Right renal pelvis (tissue), 4 donors: ENCODE data around the gene SRGAP2. TPM values are rescaled to one million over a fixed set of nuclear protein-coding genes. Genes with fewer than 3 reads are reported as not detected.
"Not testable (repeated sequence)": the region's sequence is repeated elsewhere in the genome, so short reads cannot be mapped to it uniquely, and the experiment has no call there.

Source experiments
- DNase-seq, 4 donors: peaks; one replicate each; pipeline ENCODE4 v3.0.0-alpha.2; 2013; ENCODE audit warnings: low read depth in 4 of 4, low spot score in 3 of 4, missing footprints in 1 of 4
- polyA plus RNA-seq, 4 donors: library from polyadenylated mRNA; unstranded; fragments of 120-200 nt; gene quantifications; one replicate each; pipeline ENCODE4 v1.2.1, GENCODE V29; 2013; ENCODE audit not compliant: insufficient read length in 4 of 4

The SRGAP2 gene
- polyA plus RNA-seq = 10 to 100 TPM; 57.3 to 76.7 (median 61.2) TPM

DNA sequence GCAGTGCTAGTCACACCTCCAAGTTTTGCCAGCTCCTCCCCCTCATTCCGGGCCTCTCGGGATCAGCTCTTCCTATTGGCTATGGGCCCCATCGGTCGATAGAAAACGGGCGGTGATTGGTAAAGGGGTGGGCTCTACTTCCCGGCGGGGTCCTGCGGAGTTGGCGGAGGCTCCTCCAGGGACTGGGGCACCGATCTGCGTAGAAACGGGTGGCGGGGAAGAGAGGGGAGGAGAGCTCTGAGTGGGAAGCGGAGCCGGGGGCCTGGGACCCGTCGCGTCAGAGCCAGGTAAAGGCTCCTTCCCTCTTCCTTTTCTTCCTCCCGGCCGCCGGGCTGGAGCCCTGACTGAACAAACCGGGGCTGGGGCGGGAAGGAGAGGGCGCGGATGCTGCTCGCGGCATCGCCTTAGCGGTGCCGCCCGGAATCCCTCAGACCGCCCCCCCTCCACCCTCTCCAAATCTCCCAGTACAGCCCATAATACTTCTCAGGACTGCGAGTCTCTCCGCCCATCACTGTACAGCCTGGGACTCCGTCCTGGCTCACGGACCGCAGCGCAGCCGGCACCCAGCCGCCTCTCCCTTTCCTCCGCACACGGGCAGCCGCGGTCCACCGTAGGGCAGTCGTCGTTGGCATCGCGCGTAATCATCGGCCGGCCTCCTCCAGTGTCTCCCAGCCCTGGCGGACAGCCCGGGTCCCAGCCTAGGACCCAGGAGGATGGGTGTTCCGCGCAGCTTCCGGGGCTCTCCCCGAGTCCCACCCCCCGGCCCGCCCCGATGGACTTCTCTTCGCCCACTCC lies at the start of gene SRGAP2:
TSS of gene SRGAP2 (plus strand) at position 178 of the 795 bp plus-strand sequence. CDS start 2,430 bp downstream, outside the sequence.
- DNase-seq = peak in 2 of 4 donors; percentile 27 to 28

DNA sequence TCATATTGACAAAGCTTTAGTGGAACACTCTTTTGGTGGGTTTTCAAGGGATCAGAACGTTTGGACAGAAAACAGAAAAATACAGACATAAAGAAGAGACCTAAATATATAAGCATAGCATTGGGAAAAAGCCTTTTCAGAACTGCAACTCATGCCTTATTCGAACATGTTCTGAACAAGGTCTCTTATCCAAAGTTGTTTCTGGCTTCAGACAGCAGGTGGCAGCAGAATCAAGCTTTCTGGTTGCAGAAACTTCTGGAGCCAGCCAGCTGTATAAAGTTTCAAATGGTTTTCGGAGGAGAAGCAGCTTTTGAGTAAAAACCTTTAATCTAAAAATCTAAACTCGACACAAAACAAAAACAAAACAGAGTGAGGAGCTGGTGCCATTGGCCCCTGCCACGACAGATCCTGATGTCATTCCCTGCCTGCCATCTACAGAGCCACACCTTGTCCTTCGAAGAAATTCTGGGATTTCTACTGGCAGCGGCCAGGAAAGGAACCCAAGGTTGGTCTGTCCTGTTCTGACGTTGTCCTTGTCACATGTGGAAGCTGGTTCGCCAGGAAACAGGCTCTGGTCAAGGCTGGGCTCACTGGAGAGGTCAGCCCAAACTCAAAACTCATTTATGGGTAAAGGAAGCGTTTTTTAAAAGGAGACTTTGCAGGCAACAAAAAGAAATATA lies 35.9 kb upstream of the SRGAP2 start:
- not testable (repeated sequence) for DNase-seq

DNA sequence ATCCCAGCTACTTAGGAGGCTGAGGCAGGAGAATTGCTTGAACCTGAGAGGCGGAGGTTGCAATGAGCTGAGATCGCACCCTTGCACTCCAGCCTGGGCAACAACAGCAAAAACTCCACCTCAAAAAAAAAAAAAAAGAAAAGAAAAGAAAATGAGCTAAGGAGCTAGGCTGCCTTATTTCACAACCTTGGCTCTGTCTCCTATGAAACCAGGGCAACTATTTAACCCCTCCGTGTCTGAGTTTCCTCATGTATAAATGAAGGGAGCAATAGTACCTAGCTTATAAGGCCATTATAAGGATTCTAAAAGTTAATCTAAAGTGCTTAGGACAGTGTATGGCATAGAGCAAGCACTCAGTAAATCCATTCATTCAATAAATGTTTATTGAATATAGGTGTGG lies 33.5 kb upstream of the SRGAP2 start:
- not testable (repeated sequence) for DNase-seq

DNA sequence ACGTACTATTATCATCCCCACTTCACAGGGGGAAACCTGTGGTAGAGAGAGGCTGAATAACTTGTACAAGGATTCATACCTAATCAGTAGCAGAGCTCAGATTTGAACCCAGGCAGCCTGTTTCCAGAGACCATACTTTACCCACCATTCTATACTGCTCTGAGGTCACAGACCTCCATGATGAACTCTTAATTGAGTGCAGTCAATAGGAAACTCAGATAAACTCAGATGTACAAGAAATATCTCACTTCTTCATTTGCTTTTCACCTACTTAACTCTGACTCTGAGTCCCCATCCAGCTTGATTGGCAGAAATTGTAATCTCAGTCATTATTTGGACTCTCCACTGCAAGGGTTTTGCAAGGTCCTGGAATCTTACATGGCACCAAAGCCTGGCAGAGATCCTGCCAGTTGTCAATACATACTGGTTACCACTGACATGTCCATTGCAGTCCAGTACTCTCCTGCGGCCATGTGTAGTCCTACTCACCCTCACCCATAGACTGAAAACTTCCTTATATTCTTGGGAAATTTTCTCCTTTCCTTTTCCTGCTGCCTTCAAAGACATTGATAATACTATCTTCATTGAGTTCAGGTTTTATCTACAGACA lies 30.1 kb upstream of the SRGAP2 start:
- DNase-seq = not testable (repeated sequence)

DNA sequence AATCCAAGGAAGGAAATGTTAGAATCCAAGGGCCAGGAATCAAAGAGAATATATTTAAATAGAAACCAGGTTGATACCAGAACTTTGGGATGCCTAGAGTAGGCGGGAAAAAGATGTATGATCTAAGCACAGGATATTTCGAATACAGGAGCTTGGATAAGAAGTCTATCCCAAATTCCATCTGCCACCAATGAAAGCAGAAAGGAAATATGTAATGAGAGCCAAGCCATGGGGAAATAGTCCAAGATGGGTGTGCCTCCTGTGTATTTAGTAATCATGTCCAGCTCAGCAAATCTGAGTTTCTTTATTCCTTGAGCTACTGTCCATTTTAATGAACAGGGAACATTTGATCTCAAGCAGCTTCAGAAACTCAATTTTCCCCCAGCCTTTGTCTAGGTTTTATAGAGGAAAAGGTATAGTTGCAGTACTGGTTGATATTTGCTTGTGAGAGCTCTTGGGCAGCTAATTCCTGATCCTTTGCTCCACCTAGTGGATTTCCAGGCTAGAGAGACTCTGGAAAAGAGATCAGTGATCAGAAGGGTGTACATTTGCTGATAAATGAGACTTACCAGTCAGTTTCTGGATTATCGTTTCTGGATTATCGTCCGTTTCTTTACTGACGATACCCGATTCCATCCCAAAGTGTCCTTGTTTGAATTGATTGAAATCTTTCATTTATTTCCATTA lies 29.0 kb upstream of the SRGAP2 start:
- peak in 1 of 4 donors; percentile 9 for DNase-seq

DNA sequence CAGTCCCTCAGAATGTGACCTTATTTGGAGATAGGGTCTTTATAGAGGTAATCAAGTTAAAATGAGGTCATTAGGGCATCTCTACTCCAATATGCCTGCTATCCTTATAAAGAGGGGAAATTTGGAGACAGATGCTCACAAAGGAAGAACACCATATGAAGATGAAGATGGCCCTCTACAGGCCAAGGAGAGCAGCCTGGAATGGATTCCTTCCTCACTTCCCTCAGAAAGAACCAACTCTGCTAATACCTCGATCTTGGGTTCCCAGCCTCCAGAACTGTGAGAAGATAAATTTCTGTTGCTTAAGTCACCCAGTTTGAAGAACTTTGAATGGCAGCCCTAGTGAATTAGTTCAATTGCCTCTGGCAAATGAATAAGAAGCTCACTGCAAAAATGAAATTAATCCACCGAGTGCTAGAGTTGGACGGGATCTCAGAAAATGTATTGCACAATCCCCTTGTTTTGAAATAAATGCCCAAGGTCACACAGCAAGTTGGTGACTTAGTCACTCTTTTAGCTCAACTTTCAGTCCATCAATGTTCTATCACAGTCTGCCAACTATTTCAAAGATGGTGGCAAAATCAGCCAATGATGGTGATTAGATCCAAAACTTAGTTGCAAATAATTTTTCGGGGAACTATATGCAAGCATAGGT lies 27.8 kb upstream of the SRGAP2 start:
- not testable (repeated sequence) for DNase-seq

DNA sequence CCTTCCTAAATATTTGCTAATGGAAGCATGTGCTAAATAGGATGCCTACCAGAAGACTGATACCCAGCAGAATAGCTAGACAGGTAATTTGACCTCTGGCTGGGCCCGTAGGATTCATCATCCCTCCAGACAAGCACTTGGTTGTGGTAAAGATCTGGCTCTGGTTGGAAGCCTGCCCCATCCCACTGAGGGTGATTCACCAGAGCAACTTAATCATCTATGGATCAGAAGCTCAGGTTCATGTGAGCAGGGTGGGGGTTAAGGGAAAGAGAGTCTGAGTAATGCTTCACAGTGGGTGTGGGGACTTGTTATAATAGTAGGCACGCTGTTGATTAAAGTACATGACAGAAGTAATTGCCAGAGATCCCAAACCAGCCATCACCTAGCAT lies 27.2 kb upstream of the SRGAP2 start:
- DNase-seq = not testable (repeated sequence)

DNA sequence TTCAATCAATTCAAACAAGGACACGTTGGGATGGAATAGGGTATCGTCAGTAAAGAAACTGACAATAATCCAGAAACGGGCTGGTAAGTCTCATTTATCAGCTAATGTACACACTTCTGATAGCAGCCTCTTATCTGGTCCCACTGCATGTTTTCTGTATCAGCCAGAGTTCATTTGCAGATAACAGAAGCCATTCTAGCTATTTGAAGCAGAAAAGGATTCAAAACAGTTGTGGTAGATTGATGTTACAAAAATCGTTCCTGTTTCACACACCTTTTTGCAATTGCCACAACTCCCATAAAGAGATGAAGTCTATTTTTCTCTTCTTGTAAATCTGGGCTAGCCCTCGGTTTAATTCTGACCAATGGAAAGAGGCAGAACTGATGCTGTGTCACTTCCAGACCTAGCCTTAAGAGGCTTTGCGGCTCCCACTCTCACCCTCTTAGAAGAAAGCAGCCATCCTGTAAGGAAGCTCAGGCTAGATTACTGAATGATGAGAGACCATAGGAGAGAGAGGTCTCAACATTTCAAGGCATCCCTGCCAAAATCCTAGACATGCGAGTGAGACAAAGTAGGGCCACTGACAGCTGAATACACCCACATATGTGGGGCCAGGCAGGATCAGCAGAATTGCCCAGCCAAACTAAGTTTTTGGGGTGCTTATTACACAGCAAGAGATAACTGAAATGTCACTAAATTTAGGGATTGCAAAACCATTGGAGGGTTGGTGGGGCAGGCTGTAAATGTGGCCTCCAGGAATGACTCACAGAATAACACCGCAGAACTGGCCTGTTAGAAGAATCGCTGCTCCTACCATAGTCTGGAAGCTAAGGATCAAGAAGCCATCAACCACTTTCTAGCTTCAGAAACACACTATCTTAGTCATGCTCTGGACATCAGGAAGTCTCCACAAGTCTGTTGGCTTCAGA lies 25.0 kb upstream of the SRGAP2 start:
- not testable (repeated sequence) for DNase-seq

DNA sequence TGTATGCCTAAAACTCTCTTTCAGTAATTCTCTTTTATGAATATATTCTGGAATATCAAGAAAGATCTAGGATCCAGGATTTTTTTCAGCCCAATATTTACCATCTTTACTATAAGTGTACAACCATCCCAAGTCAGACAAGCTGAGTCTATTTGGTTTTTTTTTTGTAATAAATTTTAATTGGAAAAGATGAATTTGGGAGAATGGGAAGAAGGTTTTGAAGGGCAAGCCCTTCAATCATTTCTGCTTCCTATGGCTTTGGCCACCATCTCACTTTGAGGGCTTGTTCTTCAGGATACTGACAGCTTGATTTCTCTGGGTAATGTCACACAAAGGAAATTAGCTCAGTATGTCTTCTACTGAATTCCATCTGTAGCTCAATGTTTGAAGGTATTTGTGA lies 23.7 kb upstream of the SRGAP2 start:
- not testable (repeated sequence) for DNase-seq

DNA sequence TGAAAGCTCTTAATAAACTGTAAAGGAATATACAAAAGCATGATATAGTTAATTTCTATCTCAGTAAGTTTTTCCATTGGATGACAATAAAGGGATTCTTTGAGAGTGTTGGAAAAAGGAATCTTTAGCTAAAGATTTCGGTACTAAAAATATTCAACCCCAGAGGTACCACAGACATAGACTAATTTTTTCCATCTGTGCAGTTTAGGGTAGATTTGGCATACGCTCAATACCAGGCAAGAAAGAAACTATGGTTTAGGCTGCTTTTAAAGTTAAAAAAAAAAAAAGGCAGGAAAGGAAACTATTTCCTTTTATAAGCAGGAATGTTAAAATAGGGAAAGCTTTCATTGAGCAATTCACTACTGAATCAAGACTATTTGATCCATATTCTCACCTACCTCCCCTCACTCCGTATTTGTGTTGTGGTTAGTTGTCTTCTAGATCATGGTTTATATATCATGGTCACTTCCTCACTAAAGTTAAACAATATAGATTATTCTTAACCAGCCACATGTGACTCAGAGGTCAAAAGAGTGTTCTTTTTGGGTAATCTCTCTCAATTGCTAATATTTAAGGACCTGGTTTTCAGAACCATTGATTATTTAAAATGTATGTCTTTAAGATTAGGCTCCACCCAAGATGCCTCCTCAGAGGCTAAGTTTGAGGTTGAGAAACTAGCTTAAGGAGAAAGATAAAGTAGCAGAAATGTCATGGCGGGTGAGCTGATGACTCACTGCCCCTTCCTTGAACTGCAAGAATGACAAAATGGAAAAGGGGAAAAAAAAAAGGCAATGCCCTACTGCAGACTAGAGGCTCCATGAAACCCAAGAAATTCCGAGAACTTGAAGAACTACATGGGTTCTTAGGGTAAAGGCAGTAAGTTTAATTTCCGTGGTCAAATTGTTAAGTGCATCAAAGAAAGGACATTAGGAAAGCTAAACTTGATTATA lies 20.7 kb upstream of the SRGAP2 start:
- DNase-seq = not testable (repeated sequence)

DNA sequence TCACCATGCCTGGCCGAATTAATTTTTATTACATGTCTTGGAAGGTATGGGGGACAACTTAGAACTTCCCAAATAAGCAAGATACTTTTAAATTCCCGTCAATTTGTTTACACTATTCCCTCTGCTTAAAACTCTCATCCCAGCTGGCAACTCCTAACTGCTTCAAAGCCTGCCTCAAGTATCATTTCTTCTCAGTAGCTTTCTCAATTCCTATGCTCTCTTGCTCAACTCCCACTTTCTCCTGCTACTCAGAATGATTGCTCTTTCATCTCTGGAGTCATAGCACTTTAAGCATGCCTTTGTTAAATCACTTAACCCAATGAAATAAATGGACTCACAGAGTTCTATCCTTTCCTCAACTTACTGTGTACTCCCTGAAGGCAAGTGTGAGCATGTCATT lies 19.6 kb upstream of the SRGAP2 start:
- DNase-seq = not testable (repeated sequence)

DNA sequence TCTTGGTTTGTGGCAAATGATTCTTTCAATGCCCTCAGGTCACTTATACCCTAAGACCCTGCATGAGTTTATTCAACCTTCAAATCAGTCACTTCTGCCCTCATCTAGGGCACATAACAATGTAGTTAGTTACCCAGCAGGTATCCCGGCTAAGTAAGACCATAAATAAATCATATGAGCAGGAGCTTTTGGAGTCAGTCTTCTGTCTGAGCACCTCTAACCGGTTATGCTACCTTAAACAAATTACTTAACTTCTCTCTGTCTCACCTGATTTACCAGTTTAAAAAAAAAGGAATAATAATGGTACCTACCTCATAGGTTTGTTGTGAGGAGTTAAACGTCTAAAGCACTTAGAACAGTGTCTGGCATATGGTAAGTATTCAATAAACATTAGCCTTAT lies 17.6 kb upstream of the SRGAP2 start:
- DNase-seq = not testable (repeated sequence)

DNA sequence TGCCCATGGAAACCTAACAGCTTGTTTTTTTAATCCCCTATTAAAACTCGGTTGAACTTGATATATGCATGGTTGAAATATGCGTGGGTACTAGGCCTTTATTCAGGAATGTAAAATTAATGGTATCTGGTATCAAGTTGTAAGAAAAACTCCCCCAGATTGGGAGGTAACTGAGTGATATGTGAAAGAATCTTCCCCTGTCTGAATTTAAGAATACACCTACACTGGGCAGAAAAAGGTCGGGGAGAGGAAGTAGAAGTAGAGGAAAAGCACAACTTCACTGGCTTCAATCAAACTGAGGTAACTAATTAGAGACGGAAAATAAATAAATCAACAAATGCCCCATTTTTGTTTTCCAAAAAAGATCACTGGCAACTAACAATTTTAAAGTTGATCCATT lies 16.5 kb upstream of the SRGAP2 start:
- DNase-seq = not testable (repeated sequence)

DNA sequence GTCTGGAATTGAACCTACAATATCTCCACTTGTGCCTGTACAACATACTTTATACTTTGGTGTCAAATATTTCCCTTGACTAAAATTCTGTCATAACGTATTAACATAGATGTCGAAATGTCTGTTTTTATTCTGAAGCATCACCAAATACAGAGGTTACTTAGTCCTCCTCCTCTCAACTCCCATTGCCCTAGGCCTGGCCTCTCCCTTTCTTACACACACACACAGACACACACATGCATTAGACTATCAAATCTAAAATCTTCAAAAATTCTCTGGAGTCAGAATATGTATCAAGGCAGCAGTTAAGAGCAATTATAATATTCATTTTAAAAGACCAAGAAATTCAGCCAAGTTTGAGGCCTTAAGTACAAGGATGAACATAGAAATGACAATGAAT lies 8.2 kb upstream of the SRGAP2 start:
- DNase-seq = not testable (repeated sequence)

DNA sequence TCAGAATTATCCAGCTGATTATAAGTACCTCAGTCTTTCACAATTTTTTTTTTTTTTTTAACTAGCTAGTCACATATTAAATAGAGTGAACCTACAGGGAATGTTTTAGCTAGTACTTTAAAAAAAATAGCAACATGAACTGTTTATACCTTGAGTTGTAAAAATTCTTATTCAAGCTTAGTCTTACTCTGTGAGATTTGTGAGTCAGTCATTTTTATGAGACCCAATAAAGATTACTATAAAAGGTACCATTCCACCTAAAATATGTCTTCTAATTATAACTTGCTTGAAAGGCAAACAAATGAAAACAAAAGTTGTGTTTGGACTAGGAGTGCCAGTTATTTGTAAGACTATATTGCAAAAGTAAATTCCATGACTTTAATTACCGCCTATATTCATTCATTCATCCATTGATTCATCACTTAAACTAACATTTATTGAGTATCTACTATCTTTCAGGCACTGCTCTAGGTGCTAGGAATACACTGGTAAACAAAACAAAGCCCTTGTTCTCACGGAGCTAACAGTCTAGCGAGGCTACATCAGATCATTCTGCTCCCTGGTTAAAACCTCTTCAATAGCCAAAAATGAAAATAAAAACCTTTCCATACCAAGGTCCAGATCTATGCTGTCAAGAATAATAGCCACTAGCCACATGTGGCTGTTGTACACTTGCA lies 6.5 kb upstream of the SRGAP2 start:
- DNase-seq = not testable (repeated sequence)

DNA sequence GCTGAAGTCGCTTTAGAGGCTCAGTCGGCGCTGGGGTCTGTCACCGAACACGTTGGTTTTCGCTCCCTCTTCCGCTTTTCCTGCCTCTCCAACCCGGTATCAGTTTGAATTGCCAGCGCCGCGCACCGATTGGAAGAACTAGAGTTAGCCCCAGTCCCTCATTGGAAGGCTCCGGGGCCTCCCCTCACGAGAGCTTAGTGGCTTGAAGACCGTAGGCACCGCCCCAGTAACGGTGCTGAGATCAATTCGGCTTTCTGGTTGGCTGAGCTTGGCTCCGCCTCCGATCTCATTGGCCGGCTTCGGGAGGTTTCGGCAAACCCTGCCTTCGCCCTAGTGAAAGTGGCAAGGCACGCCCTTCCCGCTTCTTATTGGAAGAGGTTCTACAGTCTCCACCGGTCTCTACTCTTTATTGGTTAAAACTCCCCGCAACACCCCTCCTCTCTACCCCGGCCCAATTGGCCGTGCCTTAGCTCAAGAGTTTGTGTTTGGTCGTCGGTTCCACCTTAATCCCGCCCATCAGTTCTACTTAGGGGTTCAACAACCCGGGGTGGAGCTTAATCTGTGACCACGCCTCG lies 465 bp upstream of the SRGAP2 start, which contains the start of gene FAM72A:
TSS of gene FAM72A (minus strand) at position 51 of the 575 bp plus-strand sequence. CDS start 814 bp downstream, outside the sequence.
- DNase-seq = peak; percentile 84 to 98 (median 92)

DNA sequence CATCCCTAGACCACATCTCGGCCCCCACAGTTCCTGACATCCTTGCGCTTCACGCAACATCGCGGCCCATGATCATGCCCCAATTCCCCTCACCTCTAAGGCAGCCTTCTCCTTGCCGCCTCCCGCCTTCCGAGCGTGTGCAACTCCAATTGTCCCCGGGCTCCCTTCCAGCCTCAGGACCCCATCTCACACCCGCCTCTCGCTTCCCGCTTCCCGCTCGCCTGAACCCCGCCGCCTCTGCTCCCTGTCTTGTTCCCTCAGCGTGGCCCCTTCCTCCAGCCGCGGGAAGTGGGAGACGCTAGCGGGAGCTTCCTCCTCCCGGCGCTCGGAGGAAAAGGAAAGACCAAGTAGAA lies 794 bp downstream of the SRGAP2 start:
- not testable (repeated sequence) for DNase-seq
